B cell (primary cell): ENCODE measurements around the gene KCNAB3. TPM values are rescaled to one million over a fixed set of nuclear protein-coding genes. Genes with fewer than 3 reads are reported as not detected.

Source experiments
- ATAC-seq: fragments of 200-7000 bp; cut with Tn5 transposase; one replicate; pipeline ENCODE4 v1.10.0; 2021; ENCODE audit warnings: low read depth, mild to moderate bottlenecking, moderate number of reproducible peaks, moderate library complexity
- CTCF ChIA-PET: fragments of 350-600 bp; sonication (Branson Sonifier 250); formaldehyde crosslinking; loops from one replicate; lab custom pipeline; 2021; ENCODE audit warnings: antibody characterized with exemption, inconsistent platforms; lab: Charles Lee
- POLR2A ChIA-PET: fragments of 350-600 bp; sonication (Branson Sonifier 250); formaldehyde crosslinking; loops from one replicate; lab custom pipeline; 2021; ENCODE audit warnings: antibody characterized with exemption; lab: Charles Lee
- DNase-seq: peaks from one replicate; pipeline ENCODE4 v3.0.0; 2013
- H2AFZ ChIP-seq: 2 replicates; pipeline ENCODE4 v1.6.1; 2012; ENCODE audit warnings: mild to moderate bottlenecking, low read depth, low read length; ENCODE audit not compliant: insufficient read depth, poor library complexity, severe bottlenecking
- H3K27ac ChIP-seq, 2 donors: 1 replicate in 1 of 2; 2 replicates in 1 of 2; pipeline ENCODE4 v1.5.1; 2012 to 2013; ENCODE audit warnings: low read length in 2 of 2, mild to moderate bottlenecking in 2 of 2, moderate library complexity in 1 of 2
- H3K27me3 ChIP-seq, 4 experiments: fragments of 200-600 bp in 1 of 4; sonication (generic) in 1 of 4; replicated peaks in 1 of 4; 1 replicate in 2 of 4; 2 replicates in 2 of 4; pipeline versions ENCODE4 v1.6.1 to v1.7.0; 2013 to 2016; ENCODE audit warnings: low read length in 3 of 4, mild to moderate bottlenecking in 2 of 4, mixed read lengths in 1 of 4, moderate library complexity in 1 of 4; ENCODE audit not compliant: insufficient read depth in 4 of 4, control insufficient read depth in 3 of 4; ENCODE audit errors: control extremely low read depth in 1 of 4
- H3K36me3 ChIP-seq, 2 experiments: replicated peaks in 1 of 2; 1 replicate in 1 of 2; 2 replicates in 1 of 2; pipeline versions ENCODE4 v1.6.1 to v1.7.1; 2013; ENCODE audit warnings: low read length in 1 of 2; ENCODE audit not compliant: insufficient read depth in 2 of 2, control insufficient read depth in 1 of 2; ENCODE audit errors: control extremely low read depth in 1 of 2, extremely low read depth in 1 of 2
- H3K4me1 ChIP-seq, 2 donors: fragments of 200-600 bp in 1 of 2; sonication (generic) in 1 of 2; 1 replicate in 1 of 2; 2 replicates in 1 of 2; pipeline versions ENCODE4 v1.5.1 to v1.6.1; 2013 to 2017; ENCODE audit warnings: low read length in 2 of 2; ENCODE audit not compliant: control insufficient read depth in 2 of 2, insufficient read depth in 2 of 2
- H3K4me2 ChIP-seq: replicated peaks from 2 replicates; pipeline ENCODE3; 2012; ENCODE audit warnings: mild to moderate bottlenecking, low read depth, low read length; ENCODE audit not compliant: poor library complexity, severe bottlenecking
- H3K4me3 ChIP-seq, 5 experiments: fragments of 200-600 bp in 1 of 5; sonication (generic) in 1 of 5; 1 replicate in 3 of 5; 2 replicates in 2 of 5; pipeline versions ENCODE4 v1.5.1 to v1.7.0; 2011 to 2016; ENCODE audit warnings: low read length in 4 of 5, mild to moderate bottlenecking in 4 of 5, low read depth in 2 of 5, control low read depth in 1 of 5, moderate library complexity in 1 of 5; ENCODE audit not compliant: insufficient read depth in 1 of 5; ENCODE audit errors: control extremely low read depth in 1 of 5, extremely low read depth in 1 of 5
- H3K79me2 ChIP-seq: fragments of 200-600 bp; sonication (generic); one replicate; pipeline ENCODE4 v1.6.0; 2016; ENCODE audit warnings: low read length; ENCODE audit not compliant: control insufficient read depth, insufficient read depth
- H3K9ac ChIP-seq: fragments of 200-600 bp; sonication (generic); 2 replicates; pipeline ENCODE4 v1.6.1; 2017; ENCODE audit warnings: mild to moderate bottlenecking, low read length, moderate library complexity
- H3K9me3 ChIP-seq, 3 donors: one replicate each; pipeline versions ENCODE4 v1.6.1 to v1.7.1; 2013; ENCODE audit warnings: low read length in 2 of 3; ENCODE audit not compliant: control insufficient read depth in 2 of 3, insufficient read depth in 1 of 3; ENCODE audit errors: control extremely low read depth in 1 of 3
- H4K20me1 ChIP-seq: 2 replicates; pipeline ENCODE4 v1.6.0; 2012; ENCODE audit warnings: mild to moderate bottlenecking, low read length; ENCODE audit not compliant: insufficient read depth, control insufficient read depth, poor library complexity, severe bottlenecking
- H3K27ac Mint-ChIP-seq: one replicate; pipeline ENCODE4 v1.8.0; 2021; ENCODE audit warnings: mixed read lengths
- H3K27me3 Mint-ChIP-seq: one replicate; pipeline ENCODE4 v1.8.0; 2021; ENCODE audit warnings: mixed read lengths
- H3K4me1 Mint-ChIP-seq: one replicate; pipeline ENCODE4 v1.8.0; 2021; ENCODE audit warnings: mixed read lengths
- H3K4me3 Mint-ChIP-seq: one replicate; pipeline ENCODE4 v1.8.0; 2021; ENCODE audit warnings: mixed read lengths
- H3K9me3 Mint-ChIP-seq: one replicate; pipeline ENCODE4 v1.8.0; 2022; ENCODE audit warnings: mixed read lengths; ENCODE audit not compliant: insufficient read depth
- EZH2 ChIP-seq: IDR thresholded peaks from 2 replicates; pipeline ENCODE4 v1.6.1; 2012; ENCODE audit warnings: borderline replicate concordance, low read depth, mild to moderate bottlenecking, moderate library complexity, low read length; ENCODE audit not compliant: insufficient read depth, poor library complexity, severe bottlenecking
- WGBS: methylation state at CpG from one replicate; pipeline ENCODE4 v1.1.5; 2013; ENCODE audit warnings: missing lambda C conversion rate; ENCODE audit not compliant: insufficient coverage; 5-methylcytosine and 5-hydroxymethylcytosine counted together
- intact Hi-C: fragments of 100-400 bp; cut with micrococcal nuclease; formaldehyde crosslinking; loops from one replicate; pipeline ENCODE4 v1.10.0; 2022
- polyA plus RNA-seq: library from polyadenylated mRNA; depleted of rRNA; stranded (reverse); fragments of >200 nt; gene quantifications from 2 replicates; pipeline ENCODE4 v1.2.3, GENCODE V29; 2012
- total RNA-seq, 2 donors: library from RNA; stranded (reverse); fragments of 120-200 nt in 1 of 2; gene quantifications; 1 replicate in 1 of 2; 2 replicates in 1 of 2; pipeline versions ENCODE4 v1.2.3 to v1.2.4, GENCODE V29; 2013 to 2022
- TF ChIP-seq, protein P1 (sequence below): fragments of 200-600 bp; IDR thresholded peaks from one replicate; pipeline ENCODE4 v1.8.0; 2022; ENCODE audit warnings: antibody characterized with exemption, mild to moderate bottlenecking

The KCNAB3 gene
- total and polyA plus RNA-seq, 2 donors (not counting 1 experiment from before 2014, with no cell fraction given), result 11.4 to 16.3 TPM

DNA sequence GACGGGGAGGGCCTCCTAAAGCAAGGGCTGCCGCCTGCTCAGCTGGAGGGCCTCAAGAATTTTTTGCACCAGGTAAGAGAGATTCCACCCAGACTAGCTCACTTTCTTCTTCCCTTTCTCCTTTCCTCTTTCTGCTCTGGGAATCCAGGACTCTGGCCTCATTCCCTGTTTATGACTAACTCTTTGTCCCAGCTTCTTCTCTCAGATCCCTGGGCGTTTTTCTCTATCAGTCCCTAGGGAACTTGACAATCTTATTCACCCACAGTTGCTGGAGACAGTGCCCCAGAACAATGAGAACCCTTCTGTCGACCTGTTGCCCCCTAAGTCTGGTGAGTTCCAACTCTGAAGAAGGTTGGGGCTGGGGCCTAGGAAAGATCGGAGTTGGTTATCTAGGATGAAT, 18.0 kb upstream of the KCNAB3 start:
- H3K79me2 ChIP-seq, result no peaks in the 10 kb centered on the region
- CTCF ChIA-PET, result no interaction called here
- intact Hi-C loops, result no loop called here
- POLR2A ChIA-PET, result no interaction called here
- Mint-ChIP-seq H3K27me3 (no peaks in the 10 kb centered on the region), H3K9me3 (no peaks in the 10 kb centered on the region), H3K27ac (no peak overlapping the region), H3K4me3 (no peak overlapping the region), H3K4me1 (peaks cover 11% of the 10 kb centered on the region)
- ATAC-seq (no peak), DNase-seq (no peak)
- H3K9me3 ChIP-seq, result no peaks in the 10 kb centered on the region
- H4K20me1 ChIP-seq, result no peaks in the 10 kb centered on the region
- no peak overlapping the region for H3K4me3 ChIP-seq
- no peaks in the 10 kb centered on the region for H3K27me3 ChIP-seq
- no peak overlapping the region for H3K27ac ChIP-seq
- peaks cover 11 to 50% of the 10 kb centered on the region in 2 experiments for H3K36me3 ChIP-seq
- H3K4me2 ChIP-seq, result no peak overlapping the region
- WGBS, result 97% methylated on average over 4 of the region's 5 CpGs
- TF ChIP-seq, protein P1, sequence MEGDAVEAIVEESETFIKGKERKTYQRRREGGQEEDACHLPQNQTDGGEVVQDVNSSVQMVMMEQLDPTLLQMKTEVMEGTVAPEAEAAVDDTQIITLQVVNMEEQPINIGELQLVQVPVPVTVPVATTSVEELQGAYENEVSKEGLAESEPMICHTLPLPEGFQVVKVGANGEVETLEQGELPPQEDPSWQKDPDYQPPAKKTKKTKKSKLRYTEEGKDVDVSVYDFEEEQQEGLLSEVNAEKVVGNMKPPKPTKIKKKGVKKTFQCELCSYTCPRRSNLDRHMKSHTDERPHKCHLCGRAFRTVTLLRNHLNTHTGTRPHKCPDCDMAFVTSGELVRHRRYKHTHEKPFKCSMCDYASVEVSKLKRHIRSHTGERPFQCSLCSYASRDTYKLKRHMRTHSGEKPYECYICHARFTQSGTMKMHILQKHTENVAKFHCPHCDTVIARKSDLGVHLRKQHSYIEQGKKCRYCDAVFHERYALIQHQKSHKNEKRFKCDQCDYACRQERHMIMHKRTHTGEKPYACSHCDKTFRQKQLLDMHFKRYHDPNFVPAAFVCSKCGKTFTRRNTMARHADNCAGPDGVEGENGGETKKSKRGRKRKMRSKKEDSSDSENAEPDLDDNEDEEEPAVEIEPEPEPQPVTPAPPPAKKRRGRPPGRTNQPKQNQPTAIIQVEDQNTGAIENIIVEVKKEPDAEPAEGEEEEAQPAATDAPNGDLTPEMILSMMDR, result no peak
- no peak for TF ChIP-seq EZH2
- H3K9ac ChIP-seq, result no peak overlapping the region
- H3K4me1 ChIP-seq, result peaks cover 9 to 19% of the 10 kb centered on the region in 2 donors
- H2AFZ ChIP-seq, result no peak overlapping the region

DNA sequence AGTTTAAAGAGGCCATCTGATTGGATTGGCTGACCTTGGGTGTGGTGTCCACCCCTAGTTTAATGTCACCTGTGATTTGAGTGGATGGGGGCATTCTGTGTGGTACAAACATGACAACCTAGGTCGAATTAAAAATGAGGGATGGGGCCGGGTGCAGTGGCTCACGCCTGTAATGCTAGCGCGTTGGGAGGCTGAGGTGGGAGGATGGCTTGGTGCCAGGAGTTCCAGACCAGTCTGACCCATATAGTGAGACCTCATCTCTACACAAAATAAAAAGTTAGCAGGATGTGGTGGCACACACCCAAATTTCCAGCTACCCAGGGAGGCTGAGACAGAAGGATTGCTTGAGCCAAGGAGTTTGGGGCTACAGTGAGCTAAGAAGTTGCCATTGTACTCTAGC, 16.8 kb upstream of the KCNAB3 start:
- ChIA-PET CTCF (no interaction called here), POLR2A (no interaction called here)
- H3K4me3 Mint-ChIP-seq, result no peak overlapping the region
- ATAC-seq, result no peak
- H3K27me3 Mint-ChIP-seq, result no peaks in the 10 kb centered on the region
- no peaks in the 10 kb centered on the region for H3K27me3 ChIP-seq
- no peaks in the 10 kb centered on the region for H3K9me3 Mint-ChIP-seq
- no peak overlapping the region for H2AFZ ChIP-seq
- no peaks in the 10 kb centered on the region for H3K79me2 ChIP-seq
- H3K4me1 Mint-ChIP-seq, result peaks cover 7% of the 10 kb centered on the region
- no peak for TF ChIP-seq EZH2
- TF ChIP-seq, protein P1, result no peak
- peaks cover 4 to 15% of the 10 kb centered on the region in 2 donors for H3K4me1 ChIP-seq
- no peak overlapping the region for H3K27ac ChIP-seq
- no CpG with 5 or more reads among the region's 5 CpGs for WGBS
- no peak overlapping the region for H3K4me3 ChIP-seq
- no peak overlapping the region for H3K4me2 ChIP-seq
- intact Hi-C loops, result no loop called here
- no peak overlapping the region for H3K9ac ChIP-seq
- H3K27ac Mint-ChIP-seq, result no peak overlapping the region
- DNase-seq, result no peak
- H3K36me3 ChIP-seq, result peaks cover 11 to 54% of the 10 kb centered on the region in 2 experiments
- H4K20me1 ChIP-seq, result no peaks in the 10 kb centered on the region
- no peaks in the 10 kb centered on the region for H3K9me3 ChIP-seq
